T-helper 1 cell treated with Interleukin-12 subunit alpha and Interleukin-12 subunit beta and Interleukin-4 antibody, amounts not matched to agents 30 ng/mL and 1 ng/mL, for 36 hours (primary cell): Measurements from ENCODE around the gene THOP1. TPM values are rescaled to one million over a fixed set of nuclear protein-coding genes. Genes with fewer than 3 reads are reported as not detected.

Experiments used
- intact Hi-C: fragments of 100-400 bp; cut with micrococcal nuclease; formaldehyde crosslinking; loops from one replicate; pipeline ENCODE4 v1.15.1; 2024
- total RNA-seq: library from RNA; stranded (reverse); gene quantifications from 2 replicates; pipeline ENCODE4 v1.2.3, GENCODE V29; 2022

THOP1 gene
- 96.0 and 103 TPM in 2 replicates for total RNA-seq

- intact Hi-C loops: loop anchor here (1.0 to 10.0 kb wide), 8 partner anchors 34 to 719 kb away; partner anchors contain the start of genes AP3D1, DOHH, FZR1 and NCLN
Observed at GRCh38 chr19:2785244-2785997, at the start of gene THOP1. Gene THOP1 (plus strand): TSS chr19:2785503. CDS start chr19:2785663, 160 bp downstream.

DNA sequence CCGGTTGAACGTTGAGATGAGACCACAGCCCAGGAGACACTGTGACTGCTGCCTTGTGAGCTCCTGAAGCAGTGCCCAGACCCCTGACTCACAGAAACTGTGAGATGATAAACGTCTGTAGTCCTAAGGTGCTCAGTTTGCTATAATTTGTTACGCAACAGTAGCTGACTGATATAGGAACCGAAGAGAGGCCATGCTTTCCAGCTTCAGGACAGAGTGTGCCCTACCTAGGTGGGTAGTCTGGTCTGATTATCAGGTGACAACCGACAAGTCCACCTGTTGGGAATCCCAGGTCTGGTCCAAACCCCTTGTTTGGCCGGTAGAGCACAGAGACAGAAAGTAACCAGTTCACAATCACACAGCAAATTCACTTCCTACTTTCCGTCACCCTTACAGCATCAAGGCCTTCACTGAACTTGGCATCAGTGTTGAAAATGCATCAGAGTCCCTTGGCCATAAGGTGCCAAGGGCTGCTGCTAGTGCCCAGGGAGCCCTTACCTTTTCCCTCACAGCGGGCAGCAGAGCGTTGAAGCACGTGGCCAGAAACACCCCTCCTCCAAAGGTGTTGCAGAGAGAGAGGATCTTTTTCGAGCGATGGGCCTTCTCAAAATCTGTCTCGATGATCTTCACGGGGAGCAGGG is 48.6 kb upstream of the THOP1 start:
- intact Hi-C loops: no loop called here

GRCh38 chr19:2739602-2740313 is 45.5 kb upstream of the THOP1 start, which contains the start of gene SLC39A3:
Gene SLC39A3 (minus strand): TSS chr19:2740017. CDS start chr19:2737257, 2,760 bp downstream.
- intact Hi-C loops: loop anchor here (1.0 kb wide), 5 partner anchors 10 to 102 kb away; partner anchors contain the start of genes GNG7, THOP1, ZNF554 and ZNF555

- intact Hi-C loops: loop anchor here (1.0 kb wide), 5 partner anchors 9 to 101 kb away; partner anchors contain the start of genes GNG7, THOP1, ZNF554 and ZNF555
Observed at GRCh38 chr19:2740314-2740656, 45.0 kb upstream of the THOP1 start.

DNA sequence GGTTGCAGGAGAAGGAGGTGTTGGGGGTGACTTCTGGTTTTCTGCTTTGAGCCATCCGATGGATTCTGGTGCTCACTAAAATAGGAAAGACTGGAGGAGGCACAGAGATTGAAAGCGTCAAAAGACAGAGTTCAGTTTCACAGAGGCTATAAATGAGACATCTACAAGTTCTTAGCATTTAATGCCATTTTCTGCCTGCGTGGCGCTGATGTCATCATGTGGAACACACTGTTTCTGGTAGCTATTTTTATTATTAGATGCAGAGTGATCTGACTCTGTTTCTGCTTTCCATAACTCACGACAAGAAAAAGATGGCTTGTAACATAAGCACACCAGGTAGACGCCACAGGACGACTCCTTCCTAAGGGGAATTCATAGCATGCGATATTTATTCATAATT is 42.2 kb upstream of the THOP1 start:
- intact Hi-C loops: no loop called here

- intact Hi-C loops: no loop called here
Observed at GRCh38 chr19:2744113-2744512, 41.2 kb upstream of the THOP1 start.

DNA sequence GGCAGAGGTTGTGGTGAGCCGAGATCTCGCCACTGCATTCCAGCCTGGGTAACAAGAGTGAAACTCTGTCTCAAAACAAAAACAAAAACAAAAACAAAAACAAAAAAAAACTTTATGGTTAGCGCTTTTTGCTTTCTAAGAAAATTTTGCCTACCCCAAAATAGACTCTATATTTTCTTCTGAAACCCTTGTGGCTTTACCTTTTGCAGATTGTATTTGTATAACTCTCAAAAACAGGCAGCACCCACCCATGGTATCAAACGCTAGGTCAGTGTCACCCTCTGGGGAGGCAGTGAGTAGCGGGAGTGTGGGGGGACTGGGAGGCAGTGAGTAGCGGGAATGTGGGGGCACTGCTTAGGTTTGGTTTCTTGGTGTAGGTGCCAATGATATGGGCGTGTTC is 38.0 kb upstream of the THOP1 start:
- intact Hi-C loops: no loop called here

DNA sequence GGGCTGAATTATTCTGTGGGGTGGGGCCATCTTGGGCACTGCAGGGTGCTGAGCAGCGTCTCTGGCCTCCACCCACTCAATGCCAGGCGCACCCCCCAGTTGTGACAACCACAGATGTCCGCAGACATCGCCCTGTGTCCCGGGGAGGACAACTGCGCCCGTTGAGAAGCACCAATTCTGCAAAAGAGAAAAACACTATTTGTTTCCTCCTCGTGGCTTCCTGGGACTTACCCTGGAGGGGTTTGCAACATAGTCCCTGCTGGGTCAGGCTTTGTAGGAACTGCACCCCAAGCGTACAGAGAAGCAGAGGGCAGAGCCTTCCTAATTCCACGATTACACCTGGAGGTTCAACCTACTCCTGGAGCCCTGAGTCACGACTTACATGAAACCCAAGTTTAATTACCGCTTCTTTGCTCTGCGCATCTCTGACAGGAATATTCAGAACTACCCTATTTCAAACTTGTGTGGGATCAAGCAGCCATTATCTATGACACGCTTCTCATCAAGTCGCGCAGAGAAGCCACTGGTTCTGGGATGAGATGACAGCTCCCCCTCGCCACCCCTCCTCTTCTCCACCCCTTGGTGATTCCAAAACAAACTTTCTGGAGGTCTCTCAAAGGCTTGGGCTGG is 34.4 kb upstream of the THOP1 start:
- intact Hi-C loops: no loop called here

DNA sequence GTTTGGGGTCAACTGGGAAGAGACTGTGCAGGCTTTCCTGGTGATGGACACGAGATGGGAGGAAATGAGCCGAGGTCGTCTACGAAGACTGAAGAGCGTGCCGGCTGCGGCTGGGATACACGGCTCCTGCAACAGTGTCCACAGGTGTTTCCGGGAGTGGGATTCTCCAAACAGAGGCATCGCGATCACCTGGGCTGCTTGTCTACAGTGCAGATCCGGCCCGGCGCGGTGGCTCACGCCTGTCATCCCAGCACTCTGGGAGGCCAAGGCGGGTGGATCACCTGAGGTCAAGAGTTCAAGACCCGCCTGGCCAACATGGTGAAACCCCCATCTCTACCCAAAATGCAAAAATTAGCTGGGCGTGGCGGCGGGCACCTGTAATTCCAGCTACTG is 33.9 kb upstream of the THOP1 start:
- intact Hi-C loops: no loop called here

GRCh38 chr19:2754659-2755447 is 30.4 kb upstream of the THOP1 start:
- intact Hi-C loops: no loop called here

DNA sequence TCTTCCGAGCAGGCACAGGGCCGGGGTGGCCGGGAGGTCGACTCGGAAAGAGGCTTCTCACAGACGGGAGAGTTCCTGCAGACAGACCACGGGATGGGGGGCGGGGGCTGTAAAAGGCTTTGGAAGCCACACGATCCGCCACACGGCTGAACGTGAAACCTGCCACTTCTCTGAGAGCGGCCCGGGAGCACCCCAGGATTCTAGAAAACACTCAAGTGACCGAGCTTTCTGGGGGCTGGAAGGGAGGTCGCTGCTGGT is 29.9 kb upstream of the THOP1 start:
- intact Hi-C loops: no loop called here

DNA sequence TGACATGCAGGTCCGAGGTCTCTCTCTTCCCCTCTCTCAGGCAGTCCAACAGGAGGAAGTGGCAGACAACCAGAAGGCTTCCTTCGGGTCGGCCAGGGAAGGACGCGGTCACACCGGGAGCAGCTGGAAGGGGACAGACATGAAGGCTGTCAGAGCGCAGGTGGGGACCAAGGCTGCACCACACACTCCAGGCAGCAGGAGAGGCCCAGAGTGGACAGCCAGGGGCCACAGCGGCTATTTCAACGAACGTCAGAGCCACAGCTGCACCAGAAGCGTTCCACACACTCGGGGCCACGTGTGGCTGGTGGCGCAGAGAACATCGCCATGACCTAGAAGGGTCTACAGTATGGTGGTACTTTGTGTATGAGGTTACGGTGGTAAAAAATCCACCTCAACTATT is 29.5 kb upstream of the THOP1 start:
- intact Hi-C loops: no loop called here

DNA sequence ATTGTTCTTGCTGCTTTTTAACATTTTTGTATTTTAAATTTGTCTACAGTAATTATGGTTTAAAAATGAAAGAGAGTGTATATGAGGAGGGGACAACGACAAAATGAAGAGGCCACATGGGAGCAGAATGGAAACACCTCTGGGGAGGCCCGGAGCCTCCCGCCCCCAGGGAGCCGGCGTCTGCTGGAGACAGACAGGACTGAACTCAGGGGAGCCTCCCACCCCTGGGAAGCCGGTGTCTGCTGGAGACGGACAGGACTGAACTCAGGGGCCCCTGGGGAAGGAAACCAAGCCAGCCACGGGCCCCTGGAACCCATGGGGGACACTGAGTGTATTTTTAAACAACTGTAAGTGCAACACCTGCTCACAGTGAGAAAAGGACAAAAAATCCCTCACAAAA is 28.8 kb upstream of the THOP1 start:
- intact Hi-C loops: no loop called here

DNA sequence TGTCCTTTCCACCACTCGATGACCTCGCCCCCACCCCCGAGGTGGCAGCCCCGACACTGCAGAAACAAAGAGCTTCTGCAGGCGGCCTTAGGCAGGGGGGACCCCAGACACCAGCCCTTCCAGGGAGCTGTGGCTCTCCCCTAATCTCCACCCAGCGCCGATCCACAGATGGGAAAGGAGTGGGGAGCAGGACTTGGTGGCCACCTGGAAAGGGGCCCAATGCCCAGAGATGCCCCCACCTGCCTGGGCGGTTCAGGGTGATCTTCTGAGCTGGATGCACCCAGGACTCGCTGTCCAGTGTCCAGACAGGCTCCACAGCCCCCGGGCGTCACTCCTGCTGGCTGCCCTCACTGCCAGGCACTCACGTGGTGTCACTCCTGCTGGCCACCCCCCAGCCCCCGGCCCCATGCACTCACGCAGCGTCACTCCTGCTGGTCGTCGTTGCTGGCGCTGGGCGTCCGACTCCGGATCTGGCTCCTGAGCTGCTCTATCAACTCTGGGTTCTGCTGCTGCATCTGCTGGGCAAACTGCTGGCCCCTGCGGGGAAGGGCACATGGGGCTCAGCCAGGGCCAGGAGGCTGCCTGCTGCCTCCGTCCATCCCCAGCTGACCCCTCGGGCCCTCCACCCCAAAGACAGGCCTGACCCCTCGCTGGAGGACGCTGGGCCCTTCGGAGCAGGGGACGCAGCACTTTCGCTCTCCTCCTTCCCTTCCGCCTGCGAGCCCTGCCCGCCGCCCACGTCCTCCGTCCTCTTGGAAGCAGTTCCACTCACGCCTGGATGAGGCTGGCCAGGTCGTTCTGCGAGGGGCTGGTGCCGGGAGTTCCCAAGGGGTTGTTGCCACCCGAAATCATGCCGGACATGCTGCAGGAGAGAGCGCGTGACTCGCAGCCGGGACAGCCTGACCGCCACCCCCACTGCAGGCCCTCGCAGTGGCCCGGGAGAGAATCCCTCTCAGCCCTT is 28.1 kb upstream of the THOP1 start:
- intact Hi-C loops: no loop called here

DNA sequence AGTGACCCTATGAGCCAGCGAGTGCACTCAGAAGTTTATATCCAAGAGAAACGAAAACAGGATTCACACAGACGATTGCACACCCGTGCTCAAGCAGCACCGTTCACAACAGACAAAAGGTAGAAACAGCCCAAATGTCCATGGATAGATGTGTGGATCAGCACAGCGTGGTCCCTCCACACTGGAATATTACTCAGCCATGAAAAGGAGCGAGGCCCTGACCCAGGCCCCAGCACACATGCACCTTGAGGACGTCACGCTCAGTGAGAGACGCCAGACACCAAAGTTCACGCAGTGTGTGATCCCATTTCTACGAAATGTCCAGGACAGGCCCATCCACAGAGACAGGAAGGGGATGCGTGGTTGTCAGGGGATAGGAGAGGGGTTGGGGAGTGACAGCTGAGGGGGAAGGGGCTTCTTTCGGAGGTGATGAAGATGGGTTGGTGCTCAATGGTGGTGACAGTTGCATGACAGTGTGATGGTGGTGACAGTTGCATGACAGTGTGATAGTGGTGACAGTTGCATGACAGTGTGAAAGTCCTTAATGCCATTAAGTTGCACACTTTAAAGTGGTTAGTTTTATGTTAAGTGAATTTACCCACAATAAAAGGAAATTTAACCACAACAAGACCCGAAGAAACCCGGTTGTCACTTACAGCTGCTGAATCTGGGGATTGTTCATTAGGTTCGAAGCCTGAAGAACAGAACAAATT is 26.5 kb upstream of the THOP1 start:
- intact Hi-C loops: no loop called here

GRCh38 chr19:2759362-2759761 is 25.9 kb upstream of the THOP1 start:
- intact Hi-C loops: no loop called here

GRCh38 chr19:2759965-2760364 is 25.3 kb upstream of the THOP1 start:
- intact Hi-C loops: no loop called here

- intact Hi-C loops: no loop called here
Observed at GRCh38 chr19:2761309-2761677, 24.0 kb upstream of the THOP1 start.
